WERI-Rb-1 (cell line): ENCODE data around the gene DKKL1.

Source experiments
- DNase-seq: peaks from one replicate; pipeline ENCODE4 v3.0.0-alpha.2; 2020
- H3K27ac ChIP-seq: fragments of 250-450 bp; sonication (Bioruptor Pico); 2 replicates; pipeline ENCODE4 v1.5.1; 2020; ENCODE audit warnings: mild to moderate bottlenecking, moderate library complexity
- H3K27me3 ChIP-seq: fragments of 250-450 bp; sonication (Bioruptor Pico); 2 replicates; pipeline ENCODE4 v1.5.1; 2021; ENCODE audit warnings: mild to moderate bottlenecking, low read depth, moderate library complexity; ENCODE audit not compliant: insufficient read depth, severe bottlenecking
- H3K36me3 ChIP-seq: fragments of 250-450 bp; sonication (Bioruptor Pico); 2 replicates; pipeline ENCODE4 v1.5.1; 2020; ENCODE audit warnings: mild to moderate bottlenecking, moderate library complexity
- H3K4me3 ChIP-seq: 2 replicates; pipeline ENCODE4 v1.5.1; 2011; ENCODE audit warnings: low read depth, mild to moderate bottlenecking, control low read depth, low read length
- H3K9me3 ChIP-seq: fragments of 250-450 bp; sonication (Bioruptor Pico); 2 replicates; pipeline ENCODE4 v1.5.1; 2021; ENCODE audit warnings: mild to moderate bottlenecking, moderate library complexity; ENCODE audit not compliant: severe bottlenecking
- TF ChIP-seq, protein P1 (sequence below): IDR thresholded peaks from 2 replicates; pipeline ENCODE4 v1.5.1; 2011; ENCODE audit warnings: low read depth, mild to moderate bottlenecking, control low read depth, inconsistent platforms, low read length

DKKL1 gene

DNA sequence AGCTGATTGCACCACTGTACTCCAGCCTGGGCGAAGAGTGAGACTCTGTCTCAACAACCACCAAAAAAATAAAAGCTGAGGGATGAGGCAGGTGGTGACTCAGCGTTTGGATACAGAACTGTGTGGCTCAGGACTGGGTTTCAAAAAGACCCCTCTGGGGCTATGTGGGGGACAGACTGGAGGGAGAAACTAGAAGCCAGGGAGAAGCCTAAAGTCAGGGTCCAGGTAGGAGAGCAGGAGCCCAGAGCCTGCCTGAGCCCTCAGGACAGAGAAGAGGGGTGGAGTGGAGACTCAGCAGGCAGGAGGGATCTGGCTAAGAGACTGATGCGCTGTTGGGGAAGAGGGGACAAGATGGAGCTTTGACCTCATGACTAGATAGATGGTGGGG, 30.3 kb upstream of the DKKL1 start:
- Histone ChIP-seq H3K36me3 (peaks cover 2% of the 10 kb centered on the region; the same call in 1 of the 2 replicates), H3K27me3 (no peaks in the 10 kb centered on the region), H3K27ac (no peak overlapping the region), H3K9me3 (no peaks in the 10 kb centered on the region), H3K4me3 (no peak overlapping the region)
- no peak for DNase-seq
- TF ChIP-seq, protein P1, sequence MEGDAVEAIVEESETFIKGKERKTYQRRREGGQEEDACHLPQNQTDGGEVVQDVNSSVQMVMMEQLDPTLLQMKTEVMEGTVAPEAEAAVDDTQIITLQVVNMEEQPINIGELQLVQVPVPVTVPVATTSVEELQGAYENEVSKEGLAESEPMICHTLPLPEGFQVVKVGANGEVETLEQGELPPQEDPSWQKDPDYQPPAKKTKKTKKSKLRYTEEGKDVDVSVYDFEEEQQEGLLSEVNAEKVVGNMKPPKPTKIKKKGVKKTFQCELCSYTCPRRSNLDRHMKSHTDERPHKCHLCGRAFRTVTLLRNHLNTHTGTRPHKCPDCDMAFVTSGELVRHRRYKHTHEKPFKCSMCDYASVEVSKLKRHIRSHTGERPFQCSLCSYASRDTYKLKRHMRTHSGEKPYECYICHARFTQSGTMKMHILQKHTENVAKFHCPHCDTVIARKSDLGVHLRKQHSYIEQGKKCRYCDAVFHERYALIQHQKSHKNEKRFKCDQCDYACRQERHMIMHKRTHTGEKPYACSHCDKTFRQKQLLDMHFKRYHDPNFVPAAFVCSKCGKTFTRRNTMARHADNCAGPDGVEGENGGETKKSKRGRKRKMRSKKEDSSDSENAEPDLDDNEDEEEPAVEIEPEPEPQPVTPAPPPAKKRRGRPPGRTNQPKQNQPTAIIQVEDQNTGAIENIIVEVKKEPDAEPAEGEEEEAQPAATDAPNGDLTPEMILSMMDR, result no peak

GRCh38 chr19:49333811-49334288, 29.8 kb upstream of the DKKL1 start:
- Histone ChIP-seq H3K27ac (no peak overlapping the region), H3K27me3 (no peaks in the 10 kb centered on the region), H3K36me3 (peaks cover 2% of the 10 kb centered on the region; the same call in 1 of the 2 replicates), H3K9me3 (no peaks in the 10 kb centered on the region), H3K4me3 (no peak overlapping the region)
- TF ChIP-seq, protein P1, result no peak
- DNase-seq, result no peak

GRCh38 chr19:49335071-49335783, 28.4 kb upstream of the DKKL1 start, which contains the start of gene CD37:
TSS of gene CD37 (plus strand) at chr19:49335406. CDS start at chr19:49335541, 135 bp downstream.
- H3K9me3 ChIP-seq, result no peaks in the 10 kb centered on the region
- H3K4me3 ChIP-seq, result no peak within 1 kb of the TSS
- peaks cover 2% of the 10 kb centered on the region; the same call in 1 of the 2 replicates for H3K36me3 ChIP-seq
- TF ChIP-seq, protein P1, result no peak
- no peaks in the 10 kb centered on the region for H3K27me3 ChIP-seq
- DNase-seq, result no peak
- H3K27ac ChIP-seq, result no peak within 1 kb of the TSS

GRCh38 chr19:49335784-49336481, 27.7 kb upstream of the DKKL1 start:
- TF ChIP-seq, protein P1, result no peak
- Histone ChIP-seq H3K27me3 (no peaks in the 10 kb centered on the region), H3K9me3 (no peaks in the 10 kb centered on the region), H3K36me3 (peaks cover 1% of the 10 kb centered on the region; the same call in 1 of the 2 replicates), H3K27ac (no peak overlapping the region), H3K4me3 (no peak overlapping the region)
- no peak for DNase-seq

DNA sequence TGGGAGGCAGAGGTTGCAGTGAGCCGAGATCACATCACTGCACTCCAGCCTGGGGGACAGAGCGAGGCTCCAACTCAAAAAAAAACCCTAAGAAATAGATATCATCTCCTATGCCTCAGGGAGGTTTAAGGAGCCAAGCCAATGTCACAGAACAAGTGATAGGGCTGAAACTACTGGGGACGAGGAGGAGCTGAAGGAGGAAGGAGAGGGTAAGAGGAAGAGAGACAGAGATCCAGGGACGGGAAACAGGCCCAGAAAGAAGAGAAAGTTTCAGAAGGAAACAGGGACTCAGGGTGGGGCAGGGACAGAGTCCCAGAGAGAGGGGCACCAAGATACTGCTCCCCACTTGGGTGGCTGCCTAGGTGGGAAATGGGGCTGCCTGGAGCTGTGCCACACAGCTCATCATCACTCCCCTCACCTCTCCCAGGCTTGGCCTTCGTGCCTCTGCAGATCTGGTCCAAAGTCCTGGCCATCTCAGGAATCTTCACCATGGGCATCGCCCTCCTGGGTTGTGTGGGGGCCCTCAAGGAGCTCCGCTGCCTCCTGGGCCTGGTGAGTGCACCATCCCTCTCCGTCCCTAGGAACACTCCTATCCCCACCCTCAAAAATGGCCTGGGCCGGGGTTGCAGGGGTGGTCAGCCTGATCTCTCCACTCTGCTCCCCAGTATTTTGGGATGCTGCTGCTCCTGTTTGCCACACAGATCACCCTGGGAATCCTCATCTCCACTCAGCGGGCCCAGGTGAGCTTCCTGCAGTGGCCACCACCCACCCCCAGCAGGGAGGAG, 27.0 kb upstream of the DKKL1 start:
- Histone ChIP-seq H3K27ac (no peak overlapping the region), H3K36me3 (peaks cover 9% of the 10 kb centered on the region), H3K27me3 (no peaks in the 10 kb centered on the region), H3K9me3 (no peaks in the 10 kb centered on the region), H3K4me3 (no peak overlapping the region)
- no peak for DNase-seq
- TF ChIP-seq, protein P1, result no peak
